MG63 (cell line): ENCODE data around the gene DHH. TPM values are rescaled to one million over a fixed set of nuclear protein-coding genes. Genes with fewer than 3 reads are reported as not detected.
"Not testable (repeated sequence)": the region's sequence is repeated elsewhere in the genome, so short reads cannot be mapped to it uniquely, and the experiment has no call there.

Experiments
- DNase-seq: peaks from one replicate; pipeline ENCODE4 v3.0.0-alpha.2; 2020
- H3K27me3 ChIP-seq: fragments of 250-450 bp; sonication (Bioruptor Pico); 2 replicates; pipeline ENCODE4 v1.5.1; 2020; ENCODE audit warnings: mild to moderate bottlenecking, moderate library complexity
- H3K36me3 ChIP-seq: fragments of 250-450 bp; sonication (Bioruptor Pico); 2 replicates; pipeline ENCODE4 v1.5.1; 2020; ENCODE audit warnings: mild to moderate bottlenecking, moderate library complexity
- H3K4me3 ChIP-seq: fragments of 250-450 bp; sonication (Bioruptor Pico); 2 replicates; pipeline ENCODE4 v1.5.1; 2020; ENCODE audit warnings: mild to moderate bottlenecking, moderate library complexity
- H3K9me3 ChIP-seq: fragments of 250-450 bp; sonication (Bioruptor Pico); 2 replicates; pipeline ENCODE4 v1.5.1; 2020; ENCODE audit warnings: mild to moderate bottlenecking, moderate library complexity
- total RNA-seq: library from RNA; depleted of rRNA; stranded (reverse); fragments of >200 nt; shearing (Covaris generic); gene quantifications from 2 replicates; pipeline ENCODE4 v1.2.3, GENCODE V29; 2014; ENCODE audit warnings: low replicate concordance

The DHH gene
- total RNA-seq, 1 experiment from 2014 or later = not detected

DNA sequence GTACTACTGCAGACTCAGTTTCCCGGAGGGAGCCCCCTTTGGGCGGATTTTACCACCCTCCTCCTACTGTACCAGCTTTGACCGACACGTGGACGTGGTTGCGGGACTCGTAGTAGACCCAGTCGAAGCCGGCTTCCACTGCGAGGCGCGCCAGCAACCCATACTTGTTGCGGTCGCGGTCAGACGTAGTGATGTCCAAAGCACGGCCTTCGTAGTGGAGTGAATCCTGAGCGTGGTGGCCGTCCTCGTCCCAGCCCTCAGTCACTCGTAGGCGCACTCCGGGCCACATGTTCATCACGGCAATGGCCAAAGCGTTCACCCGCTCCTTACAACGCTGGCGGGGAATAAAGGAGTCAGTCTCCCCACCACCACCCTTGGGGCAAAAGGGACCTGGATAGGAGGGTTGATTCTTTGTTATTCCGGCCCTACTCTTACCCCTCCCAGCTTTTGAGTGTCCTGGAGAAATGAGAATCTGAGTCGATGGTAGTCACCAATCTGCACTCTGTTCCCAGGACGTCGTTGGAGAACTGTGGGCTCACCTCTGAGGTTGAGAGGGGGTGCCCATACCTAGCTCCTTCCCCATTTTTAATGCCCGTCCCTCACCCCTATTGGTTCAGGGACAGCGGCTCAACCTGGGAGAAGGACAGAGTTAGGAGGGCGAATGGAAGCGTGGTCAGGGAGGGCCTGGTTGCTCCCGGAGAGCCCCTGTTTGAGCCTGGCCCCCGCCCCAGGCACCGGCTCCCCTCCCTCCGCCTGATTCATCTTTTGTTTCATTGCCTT, 3.4 kb downstream of the DHH start:
- no peak for DNase-seq
- no peak overlapping the region for H3K4me3 ChIP-seq
- peaks cover 15% of the 10 kb centered on the region for H3K27me3 ChIP-seq

GRCh38 chr12:49089821-49090773, 4.5 kb downstream of the DHH start:
- Histone ChIP-seq H3K27me3 (peaks cover 15% of the 10 kb centered on the region), H3K36me3 (no peaks in the 10 kb centered on the region), H3K4me3 (peak overlapping the region; percentile 29), H3K9me3 (no peaks in the 10 kb centered on the region)
- DNase-seq = peak; percentile 59

More for the DNA sequence above, 3.4 kb downstream of the DHH start:
- H3K9me3 ChIP-seq = no peaks in the 10 kb centered on the region
- no peaks in the 10 kb centered on the region for H3K36me3 ChIP-seq

GRCh38 chr12:49088932-49089330, 5.7 kb downstream of the DHH start:
- no peak for DNase-seq
- H3K36me3 ChIP-seq = no peaks in the 10 kb centered on the region
- H3K4me3 ChIP-seq = no peak overlapping the region
- H3K27me3 ChIP-seq = peaks cover 15% of the 10 kb centered on the region
- H3K9me3 ChIP-seq = no peaks in the 10 kb centered on the region

- Histone ChIP-seq H3K36me3 (no peaks in the 10 kb centered on the region), H3K27me3 (peaks cover 11% of the 10 kb centered on the region), H3K4me3 (no peak overlapping the region), H3K9me3 (no peaks in the 10 kb centered on the region)
- DNase-seq = peak; percentile 80
These were observed 6.3 kb downstream of the DHH start for GRCh38 chr12:49088150-49088931.

- Histone ChIP-seq H3K9me3 (no peaks in the 10 kb centered on the region), H3K36me3 (no peaks in the 10 kb centered on the region), H3K27me3 (peaks cover 11% of the 10 kb centered on the region), H3K4me3 (no peak overlapping the region)
- no peak for DNase-seq
These were observed 8.5 kb downstream of the DHH start for GRCh38 chr12:49086116-49086515.

GRCh38 chr12:49084438-49084837, 10.2 kb downstream of the DHH start:
- Histone ChIP-seq H3K9me3 (no peaks in the 10 kb centered on the region), H3K27me3 (peaks cover 7% of the 10 kb centered on the region), H3K36me3 (no peaks in the 10 kb centered on the region), H3K4me3 (no peak overlapping the region)
- DNase-seq = no peak

DNA sequence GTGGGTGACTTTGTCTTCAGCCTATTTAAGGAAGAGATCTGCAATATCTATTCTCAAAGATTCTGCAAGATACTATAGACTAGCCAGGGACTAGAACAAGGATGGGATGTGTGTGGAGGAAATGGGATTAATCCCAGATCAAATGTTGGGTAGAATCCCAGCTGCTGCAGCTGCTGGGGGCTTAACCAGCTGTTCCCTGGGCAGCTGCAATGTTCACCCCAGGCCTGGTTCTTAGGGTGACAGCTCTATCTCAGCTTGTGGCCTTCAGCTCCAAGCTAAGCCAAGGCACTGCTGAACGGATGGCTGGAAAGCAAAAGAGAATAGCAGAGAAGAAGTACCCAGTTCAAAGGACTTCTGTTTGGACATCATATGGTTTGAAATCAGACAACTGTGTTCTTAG, 14.8 kb downstream of the DHH start:
- Histone ChIP-seq H3K36me3 (no peaks in the 10 kb centered on the region), H3K4me3 (no peak overlapping the region), H3K9me3 (no peaks in the 10 kb centered on the region), H3K27me3 (no peaks in the 10 kb centered on the region)
- no peak for DNase-seq

- H3K4me3 ChIP-seq = no peak overlapping the region
- no peak for DNase-seq
- no peaks in the 10 kb centered on the region for H3K9me3 ChIP-seq
- H3K27me3 ChIP-seq = no peaks in the 10 kb centered on the region
- H3K36me3 ChIP-seq = no peaks in the 10 kb centered on the region
These were observed 23.6 kb downstream of the DHH start for GRCh38 chr12:49070971-49071370.

GRCh38 chr12:49069507-49070346, 24.9 kb downstream of the DHH start, which contains the start of gene RHEBL1:
Gene RHEBL1 (minus strand): TSS chr12:49069979. CDS start chr12:49069785, 194 bp downstream.
- no peaks in the 10 kb centered on the region for H3K9me3 ChIP-seq
- no peaks in the 10 kb centered on the region for H3K27me3 ChIP-seq
- H3K36me3 ChIP-seq = no peaks in the 10 kb centered on the region
- peak; percentile 97 for DNase-seq
- peak within 1 kb of the TSS; percentile 94 for H3K4me3 ChIP-seq

GRCh38 chr12:49068879-49069506, 25.6 kb downstream of the DHH start:
- DNase-seq = no peak
- H3K36me3 ChIP-seq = no peaks in the 10 kb centered on the region
- H3K4me3 ChIP-seq = peak overlapping the region; percentile 94
- no peaks in the 10 kb centered on the region for H3K9me3 ChIP-seq
- no peaks in the 10 kb centered on the region for H3K27me3 ChIP-seq

DNA sequence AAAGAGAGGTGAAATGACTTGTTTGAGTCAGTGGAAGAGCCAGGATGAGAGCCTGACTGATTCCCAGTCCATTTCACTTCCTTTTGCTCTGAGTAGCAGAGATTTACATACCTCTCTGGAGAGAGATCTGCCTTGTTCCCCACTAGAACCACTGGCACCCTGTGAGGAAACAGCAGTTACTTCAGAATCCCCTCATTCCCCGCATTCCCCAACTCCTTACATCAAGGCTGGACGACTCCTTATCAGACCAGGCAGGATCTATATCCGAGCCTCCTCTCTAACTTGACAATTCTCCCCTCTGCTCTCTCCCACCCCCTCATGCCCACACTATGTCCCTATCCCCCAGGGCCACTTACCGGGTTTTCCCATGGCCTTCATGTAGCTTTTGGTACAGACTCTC, 28.5 kb downstream of the DHH start:
- no peaks in the 10 kb centered on the region for H3K27me3 ChIP-seq
- DNase-seq = no peak
- no peak overlapping the region for H3K4me3 ChIP-seq
- no peaks in the 10 kb centered on the region for H3K36me3 ChIP-seq
- H3K9me3 ChIP-seq = no peaks in the 10 kb centered on the region

GRCh38 chr12:49064767-49065152, 29.8 kb downstream of the DHH start:
- DNase-seq = no peak
- Histone ChIP-seq H3K36me3 (no peaks in the 10 kb centered on the region), H3K27me3 (no peaks in the 10 kb centered on the region), H3K9me3 (no peaks in the 10 kb centered on the region), H3K4me3 (no peak overlapping the region)

DNA sequence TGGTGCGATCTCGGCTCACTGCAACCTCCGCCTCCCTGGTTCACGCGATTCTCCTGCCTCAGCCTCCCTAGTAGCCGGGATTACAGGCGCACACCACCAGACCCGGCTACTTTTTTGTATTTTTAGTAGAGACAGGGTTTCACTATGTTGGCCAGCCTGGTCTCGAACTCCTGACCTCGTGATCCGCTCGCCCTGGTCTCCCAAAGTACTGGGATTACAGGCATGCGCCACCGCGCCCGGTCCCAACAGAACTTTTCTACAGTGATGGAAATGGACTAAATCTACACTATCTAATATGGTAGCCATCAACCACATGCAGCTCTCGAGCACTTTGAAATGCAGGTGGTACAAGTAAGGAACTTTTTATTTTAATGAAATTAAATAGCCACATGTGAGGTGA, 32.7 kb downstream of the DHH start:
- not testable (repeated sequence) for H3K27me3 ChIP-seq, DNase-seq, H3K9me3 ChIP-seq
- peaks cover 17% of the 10 kb centered on the region for H3K36me3 ChIP-seq
- peak overlapping the region; percentile 82; the same call in 1 of the 2 replicates for H3K4me3 ChIP-seq

DNA sequence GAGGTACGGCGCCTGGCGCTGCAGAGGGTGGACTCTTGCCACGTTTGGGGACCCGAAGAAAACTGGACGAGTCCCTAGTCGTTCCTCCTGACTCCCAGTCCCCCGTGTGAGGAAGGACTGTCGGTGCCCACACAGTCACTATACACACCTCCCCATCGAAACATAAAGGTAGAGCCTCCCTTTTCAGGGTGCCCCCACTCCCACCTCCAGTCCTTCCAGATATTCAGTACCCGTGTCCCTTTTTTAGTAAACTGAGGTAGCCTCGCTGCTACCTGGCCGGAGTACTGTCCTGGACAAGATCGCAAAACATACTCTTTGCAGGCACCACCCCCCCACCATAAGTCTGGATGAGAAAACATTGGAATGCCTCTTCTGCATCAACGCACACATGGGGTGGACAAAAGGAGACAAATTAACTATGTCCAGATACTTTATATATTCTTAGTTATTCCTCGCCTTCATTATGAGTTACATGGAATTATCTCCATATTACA, 33.4 kb downstream of the DHH start:
- Histone ChIP-seq H3K36me3 (peaks cover 20% of the 10 kb centered on the region), H3K4me3 (peak overlapping the region; percentile 82), H3K9me3 (no peaks in the 10 kb centered on the region), H3K27me3 (no peaks in the 10 kb centered on the region)
- no peak for DNase-seq
